ENCODE data around the gene POLR2F.

POLR2F gene

DNA sequence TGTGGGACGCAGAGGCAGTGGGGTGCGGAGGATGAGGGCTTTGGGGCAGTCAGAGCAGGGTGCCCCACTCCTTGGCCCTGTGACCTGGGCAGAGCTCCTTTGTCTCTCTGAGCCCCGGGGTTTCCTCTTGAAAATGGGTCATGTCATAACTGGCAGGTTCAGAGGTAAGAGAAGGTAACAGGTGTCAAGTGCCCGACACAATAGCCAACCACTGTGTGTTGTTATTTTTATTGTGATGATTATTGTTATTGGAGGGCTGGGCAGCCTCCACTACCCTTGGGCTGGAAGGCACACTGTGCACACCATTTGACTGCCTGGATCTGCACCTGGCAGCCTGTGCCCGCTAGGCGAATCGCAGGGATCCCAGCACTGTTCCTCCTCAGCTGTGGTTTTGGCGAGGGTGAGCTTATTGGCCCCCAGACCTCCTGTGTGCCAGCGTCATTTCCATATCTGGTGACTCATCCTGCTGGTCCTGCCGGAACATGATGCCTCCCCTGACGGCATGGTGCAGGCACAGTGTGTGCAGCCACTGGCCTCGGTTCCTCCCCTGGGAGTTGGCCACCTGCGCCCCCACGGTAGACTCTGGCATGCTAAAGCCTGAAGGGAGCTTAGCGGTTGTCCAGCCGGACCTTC is 46.3 kb downstream of the POLR2F start:
- no peak for DNase-seq (ENCODE audit: low read depth in 2 of 2, low spot score in 1 of 2)

DNA sequence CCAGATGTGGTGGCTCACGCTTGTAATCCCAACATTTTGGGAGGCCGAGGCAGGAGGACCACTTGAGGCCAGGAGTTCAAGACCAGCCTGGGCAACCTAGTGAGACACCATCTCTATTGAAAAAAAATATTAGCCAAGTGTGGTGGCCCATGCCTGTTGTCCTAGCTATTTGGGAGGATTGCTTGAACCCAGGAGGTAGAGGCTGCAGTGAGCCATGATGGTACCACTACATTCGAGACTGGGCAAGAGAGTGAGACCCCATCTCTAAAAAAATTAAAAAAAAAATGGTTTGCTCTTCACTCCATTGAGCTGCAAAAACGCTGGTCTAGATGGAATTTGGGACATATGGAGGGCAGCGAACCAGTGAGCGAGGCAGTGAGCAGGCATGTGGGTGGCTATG is 52.4 kb downstream of the POLR2F start:
- no peak for DNase-seq (ENCODE audit: low read depth in 2 of 2, low spot score in 1 of 2)

DNA sequence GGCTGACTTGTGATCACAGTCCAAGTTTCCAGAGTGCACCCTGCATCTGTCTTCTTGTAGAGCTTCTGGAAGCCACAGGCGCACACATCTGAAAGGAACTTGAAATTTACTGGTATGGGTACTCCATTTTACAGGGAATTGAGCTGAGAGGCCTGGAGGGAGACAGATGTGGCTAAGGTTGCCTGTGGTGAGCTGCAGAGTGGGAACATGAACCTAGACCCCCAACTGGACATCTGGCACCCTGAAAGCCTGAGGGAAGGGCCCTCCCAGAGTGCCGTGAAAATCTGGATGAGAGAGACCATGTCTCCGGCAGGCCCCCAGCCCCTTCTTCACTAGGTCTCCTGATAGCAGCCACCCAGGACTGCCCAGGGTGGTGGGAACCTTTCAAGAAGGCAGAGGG is 53.4 kb downstream of the POLR2F start:
- no peak for DNase-seq (ENCODE audit: low read depth in 2 of 2, low spot score in 1 of 2)

GRCh38 chr22:38007330-38007902 is 53.9 kb downstream of the POLR2F start:
- no peak for DNase-seq (ENCODE audit: low read depth in 2 of 2, low spot score in 1 of 2)

DNA sequence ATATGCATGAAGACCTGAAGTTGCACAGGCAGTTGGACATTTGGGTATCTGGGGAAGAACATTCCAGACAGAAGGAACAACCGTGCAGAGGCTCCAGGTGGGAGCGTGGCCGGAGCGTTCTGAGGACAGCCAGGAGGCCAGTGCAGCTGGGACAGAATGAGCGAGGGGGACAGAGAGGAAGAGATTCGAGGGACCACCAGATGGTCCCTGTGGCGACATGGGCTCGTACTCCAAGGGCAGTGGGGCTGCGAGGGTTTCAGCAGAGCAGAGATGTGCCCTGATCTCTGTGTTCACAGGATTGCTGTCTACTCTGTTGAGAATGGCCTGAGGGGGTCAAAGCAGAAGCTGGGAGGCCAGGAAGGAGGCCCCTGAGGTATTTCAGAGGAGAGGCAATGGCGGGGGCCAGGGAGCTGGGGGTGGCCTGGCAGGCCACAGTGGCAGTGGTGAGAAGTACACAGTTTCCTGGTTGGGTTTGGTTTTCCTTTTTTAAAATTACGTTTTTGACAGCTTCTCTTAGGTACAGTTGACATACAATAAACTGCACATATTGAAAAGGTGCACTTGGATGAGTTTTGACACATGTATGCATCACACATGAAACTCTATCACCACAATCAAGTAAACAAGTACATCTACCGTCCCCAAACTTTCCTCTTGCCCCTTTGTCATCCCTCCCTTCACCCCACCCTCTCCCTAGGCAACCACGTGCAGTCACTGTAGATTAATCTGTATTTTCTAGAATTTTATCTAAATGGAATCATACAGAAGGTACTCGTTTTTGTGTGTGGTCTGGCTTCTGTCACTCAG is 55.7 kb downstream of the POLR2F start:
- no peak for DNase-seq (ENCODE audit: low read depth in 2 of 2, low spot score in 1 of 2)

DNA sequence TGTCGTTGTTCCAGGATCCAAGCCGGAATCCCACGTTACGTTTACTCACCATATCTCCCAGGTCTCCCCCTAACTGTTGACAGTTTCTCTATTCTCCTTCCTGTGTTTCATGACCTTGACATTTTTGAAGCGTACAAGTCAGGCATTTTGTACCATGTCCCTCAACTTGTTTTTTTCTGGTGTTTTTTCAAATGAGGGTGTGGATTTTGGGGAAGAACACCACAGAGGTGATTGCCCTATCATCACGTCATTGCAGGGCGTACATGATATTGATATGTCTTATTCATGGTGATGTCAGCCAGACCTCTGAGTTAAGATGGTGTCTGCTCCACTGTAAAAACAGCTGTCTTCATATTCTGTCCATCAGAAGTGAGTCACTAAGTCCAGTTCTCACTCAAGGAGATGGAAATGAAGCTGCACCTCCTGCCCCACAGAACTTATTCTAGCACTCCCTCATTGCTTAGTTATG is 59.1 kb downstream of the POLR2F start:
- no peak for DNase-seq (ENCODE audit: low read depth in 2 of 2, low spot score in 1 of 2)

DNA sequence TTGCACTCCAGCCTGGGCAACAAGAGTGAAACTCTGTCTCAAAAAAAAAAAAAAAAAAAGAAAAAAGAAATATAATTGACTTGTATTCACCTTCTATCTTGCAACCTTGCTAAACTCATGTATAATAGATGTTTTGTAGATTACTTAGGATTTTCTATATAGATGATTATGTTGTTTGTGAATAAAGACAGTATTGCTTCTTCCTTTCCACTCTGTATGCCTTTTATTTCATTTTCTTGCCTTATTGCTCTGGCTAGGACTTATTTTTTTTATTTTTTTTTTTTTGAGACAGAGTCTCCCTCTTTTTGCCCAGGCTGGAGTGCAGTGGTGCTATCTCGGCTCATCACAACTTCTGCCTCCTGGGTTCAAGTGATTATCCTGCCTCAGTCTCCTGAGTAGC is 60.6 kb downstream of the POLR2F start:
- DNase-seq (ENCODE audit: low read depth in 2 of 2, low spot score in 1 of 2) = no peak

- DNase-seq (ENCODE audit: low read depth in 2 of 2, low spot score in 1 of 2) = no peak
Measured at GRCh38 chr22:38016182-38017151, 63.0 kb downstream of the POLR2F start.

DNA sequence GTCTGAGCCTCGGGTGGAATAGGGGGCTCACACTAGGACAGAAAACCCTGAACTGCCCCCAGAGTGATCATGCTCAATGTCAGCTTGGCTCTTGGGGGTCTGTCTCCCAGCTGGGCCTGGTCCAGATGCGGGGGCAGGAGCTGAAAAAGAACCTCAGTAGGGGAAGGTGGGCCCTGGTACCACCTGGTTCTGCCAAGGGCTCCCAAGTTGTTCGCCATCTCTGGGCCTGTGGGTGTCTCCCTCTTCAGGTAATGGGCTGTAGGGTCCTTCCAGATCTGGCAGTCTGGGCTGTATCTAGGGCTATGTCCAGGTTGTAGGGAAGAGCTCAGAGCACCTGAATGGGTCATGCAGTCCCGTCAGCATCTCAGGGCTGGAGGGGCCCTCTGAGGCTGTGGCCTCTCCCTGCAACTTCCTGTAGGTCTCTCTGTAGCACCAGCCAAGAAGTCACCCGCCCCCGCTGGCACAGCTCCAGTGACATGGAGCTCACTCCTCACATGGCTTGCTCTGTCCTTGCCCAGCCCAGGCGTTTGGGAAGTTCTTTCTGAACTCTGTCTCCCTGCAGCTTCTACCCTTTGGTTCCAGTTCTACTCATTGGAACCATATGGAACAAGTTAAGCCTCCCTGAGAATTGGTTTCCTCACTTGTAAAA is 63.9 kb downstream of the POLR2F start:
- DNase-seq (ENCODE audit: low read depth in 2 of 2, low spot score in 1 of 2) = no peak

GRCh38 chr22:38017939-38018885 is 64.7 kb downstream of the POLR2F start:
- DNase-seq (ENCODE audit: low read depth in 2 of 2, low spot score in 1 of 2) = no peak

All from stimulated activated CD8-positive, alpha-beta memory T cell treated with anti-CD3 and anti-CD28 coated beads, Interleukin-4, amount 100 ng/mL, for 1 hour (primary cell).